Stimulated activated CD4-positive, alpha-beta T cell treated with anti-CD3 and anti-CD28 coated beads, Interleukin-15, amount 100 ng/mL, for 48 hours (primary cell): ENCODE measurements around the gene NLGN1.

Source experiments
- DNase-seq, 2 donors: peaks; one replicate each; pipeline ENCODE4 v3.0.0-alpha.2; 2020; ENCODE audit warnings: low read depth in 2 of 2

Gene NLGN1

DNA sequence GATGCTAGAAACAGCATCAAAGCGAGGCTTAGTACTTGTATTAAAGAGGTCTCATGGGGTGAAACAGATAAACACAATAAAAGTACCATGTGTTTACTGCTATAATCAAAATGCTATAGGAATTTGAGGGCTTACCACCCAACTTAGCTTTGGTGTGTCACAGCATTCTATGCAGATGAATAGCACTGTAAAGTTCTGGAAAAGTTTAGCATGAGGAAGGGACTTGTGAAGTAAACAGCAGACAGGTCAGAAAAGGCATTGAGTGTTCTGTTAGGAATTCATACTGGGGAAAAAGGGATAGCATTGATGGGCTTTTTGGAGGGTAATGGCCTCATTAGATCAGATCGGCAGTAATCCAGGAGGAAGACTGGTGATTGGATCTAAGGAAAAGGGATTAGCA is 505.3 kb downstream of the NLGN1 start:
- DNase-seq: no peak

DNA sequence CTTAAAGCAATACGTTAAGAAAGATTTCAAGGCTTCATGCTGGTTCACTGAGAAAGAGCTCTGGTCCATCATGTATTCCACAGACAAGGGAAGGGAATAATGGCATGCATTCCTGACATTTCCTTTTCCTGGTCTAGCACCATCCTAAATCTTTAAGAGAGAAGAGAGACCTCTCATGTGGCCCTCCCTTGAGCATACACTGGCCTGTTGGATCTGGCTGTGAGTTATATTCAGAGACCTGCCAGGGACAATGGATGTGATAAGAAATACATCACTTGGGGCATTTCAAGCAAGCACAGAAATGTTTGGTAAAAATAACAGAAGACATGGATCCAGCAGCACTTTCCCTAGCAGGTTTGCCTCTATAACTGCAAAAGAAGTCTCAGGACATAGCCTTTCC is 507.8 kb downstream of the NLGN1 start:
- no peak for DNase-seq

DNA sequence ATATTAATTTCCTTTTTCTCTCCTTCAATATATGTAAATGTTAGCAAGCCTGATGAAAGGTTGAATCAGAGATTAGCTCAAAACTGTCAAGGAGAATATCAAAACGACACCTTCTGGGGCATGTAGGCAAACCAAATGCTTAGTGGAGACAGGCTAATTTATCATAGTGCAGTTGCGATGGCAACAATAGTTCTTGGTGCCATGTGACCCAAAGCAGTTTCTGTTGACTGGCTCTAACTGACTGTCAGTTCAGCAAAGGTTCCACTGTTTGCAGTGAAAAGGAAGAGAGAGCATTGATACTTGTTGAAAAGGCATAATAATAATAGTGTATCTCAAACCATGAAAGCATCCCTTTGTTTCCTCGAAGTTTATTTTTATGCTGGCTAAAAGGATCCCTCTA is 513.9 kb downstream of the NLGN1 start:
- DNase-seq: no peak

DNA sequence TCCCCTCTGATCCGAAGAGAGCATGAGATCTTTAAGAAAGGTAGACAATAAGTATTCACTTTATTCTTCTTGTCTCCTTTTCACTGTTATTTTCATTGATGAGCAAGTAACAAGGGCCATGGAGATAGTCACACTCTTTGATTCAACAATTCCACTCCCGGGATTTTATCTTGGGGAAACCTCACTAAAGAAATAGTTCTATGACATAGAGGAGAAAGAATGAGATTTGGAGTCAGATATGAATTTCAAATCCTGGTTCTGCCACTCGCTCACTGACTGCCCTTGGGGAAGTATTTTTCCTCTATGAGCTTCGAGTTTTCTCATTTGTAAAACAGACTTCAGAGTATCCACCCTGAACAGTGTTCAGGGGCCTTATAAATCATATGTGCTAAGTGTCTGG is 514.6 kb downstream of the NLGN1 start:
- no peak for DNase-seq

DNA sequence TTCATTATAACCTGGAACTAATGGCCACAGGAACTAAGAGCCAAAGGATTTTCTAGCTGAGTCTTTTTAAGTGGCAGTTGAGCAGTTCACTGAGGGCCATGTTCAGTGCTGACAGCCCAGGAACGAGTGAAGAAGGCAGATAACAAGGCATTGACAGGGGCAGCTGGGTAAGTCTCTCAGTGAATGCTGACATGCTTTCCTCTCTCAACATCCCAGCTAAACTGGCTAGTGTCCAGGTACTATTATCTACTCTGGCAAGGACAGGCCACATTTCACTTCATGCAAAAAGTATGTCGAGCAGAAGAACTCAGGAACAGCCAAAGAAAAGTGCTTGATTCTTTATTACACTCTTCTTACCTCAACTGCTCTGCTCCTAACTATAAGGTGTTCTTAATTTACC is 515.9 kb downstream of the NLGN1 start:
- no peak for DNase-seq

DNA sequence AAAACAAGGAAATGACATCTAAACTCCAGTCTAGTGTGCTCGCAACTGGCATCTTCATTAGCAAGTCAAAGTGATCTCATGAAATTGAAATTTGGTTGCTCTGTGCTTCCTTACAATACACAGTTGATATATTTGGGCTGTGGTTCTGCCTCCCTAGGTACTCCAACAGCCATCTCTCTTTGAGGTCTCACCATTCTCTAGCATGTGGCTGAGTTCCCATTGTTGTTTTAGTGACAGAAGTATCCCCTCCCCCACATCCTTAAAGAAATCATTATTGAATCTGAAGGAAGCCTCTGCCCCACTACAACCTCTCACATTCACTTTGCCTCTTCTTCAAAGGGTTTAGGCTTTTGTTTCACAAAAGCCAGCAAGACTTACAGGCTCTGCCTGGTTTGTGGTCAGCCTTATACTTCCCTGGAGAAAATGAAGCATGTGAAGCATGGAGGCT is 516.5 kb downstream of the NLGN1 start:
- DNase-seq: no peak

DNA sequence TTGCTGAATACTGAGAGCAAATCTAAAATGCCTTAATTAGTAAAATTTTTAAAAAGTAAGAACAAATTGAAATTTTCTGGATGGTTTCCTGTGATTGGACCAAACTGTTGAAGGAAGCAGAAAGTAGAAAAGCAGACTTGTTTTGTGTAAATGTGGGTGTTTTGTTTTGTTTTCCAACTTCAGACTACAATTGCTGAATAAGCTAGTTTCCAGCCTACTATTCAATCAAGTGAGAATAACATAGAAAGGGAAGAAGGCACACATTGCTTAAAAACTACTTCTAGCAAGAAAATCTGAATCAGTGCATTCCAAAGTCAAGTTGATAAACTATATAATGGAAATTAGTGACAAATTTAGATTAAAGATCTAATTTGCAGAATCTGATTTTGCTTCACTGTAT is 519.3 kb downstream of the NLGN1 start:
- DNase-seq: no peak

DNA sequence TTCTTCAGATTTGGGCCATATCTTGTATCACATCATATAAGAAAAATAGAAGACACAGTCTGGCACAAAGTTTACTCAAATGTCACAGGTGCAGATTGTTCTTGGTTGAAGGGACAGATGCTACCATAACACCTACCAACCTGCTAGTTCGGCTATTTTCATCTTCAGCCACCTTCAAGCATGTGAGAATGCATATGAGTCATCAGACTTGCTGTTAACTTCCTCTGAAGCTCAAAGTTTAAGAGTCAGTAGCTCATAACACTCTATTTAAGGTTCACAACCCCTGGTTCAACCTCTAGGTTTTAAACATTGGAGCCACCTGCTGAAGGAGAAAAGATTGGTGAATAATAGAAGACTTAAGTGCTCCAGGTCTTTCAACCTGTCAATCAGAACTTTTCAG is 522.8 kb downstream of the NLGN1 start:
- no peak for DNase-seq

DNA sequence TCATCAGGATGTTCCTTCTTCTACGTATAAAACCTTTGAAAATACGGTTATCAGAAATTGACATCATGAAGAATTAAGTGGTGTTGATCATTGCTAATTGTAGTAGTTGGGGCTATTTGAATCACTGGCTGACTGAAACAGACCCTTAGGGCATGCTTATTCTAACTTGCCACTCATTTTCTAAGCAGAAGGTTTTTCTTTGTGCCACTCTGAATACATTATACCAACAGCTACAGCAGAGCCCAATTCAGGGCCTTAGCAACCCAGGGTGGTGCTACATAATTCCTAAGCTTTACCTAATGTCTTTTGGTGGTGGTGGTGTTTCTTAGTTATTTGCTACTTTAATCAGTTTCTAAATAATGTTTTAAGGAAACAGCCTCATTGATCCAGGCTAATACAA is 524.2 kb downstream of the NLGN1 start:
- no peak for DNase-seq

DNA sequence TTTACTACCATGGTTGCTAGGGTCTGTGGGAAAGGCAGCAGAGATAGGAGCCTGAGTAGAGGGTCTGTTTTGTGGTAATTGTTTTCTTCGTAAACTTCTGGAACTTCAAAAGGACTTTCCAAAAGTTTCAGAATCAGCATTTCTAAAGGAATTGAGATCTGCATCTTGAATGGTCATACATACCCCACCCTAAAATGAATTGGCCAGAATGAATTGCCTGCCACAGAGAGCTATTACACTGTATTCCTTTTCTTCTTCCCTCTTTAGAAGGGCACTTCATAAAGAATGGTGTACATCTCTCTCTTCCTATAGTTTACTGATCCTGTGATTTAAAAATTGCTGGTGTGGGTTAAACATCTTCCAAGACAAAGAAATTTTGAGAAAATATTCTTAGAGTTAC is 525.7 kb downstream of the NLGN1 start:
- DNase-seq: no peak

DNA sequence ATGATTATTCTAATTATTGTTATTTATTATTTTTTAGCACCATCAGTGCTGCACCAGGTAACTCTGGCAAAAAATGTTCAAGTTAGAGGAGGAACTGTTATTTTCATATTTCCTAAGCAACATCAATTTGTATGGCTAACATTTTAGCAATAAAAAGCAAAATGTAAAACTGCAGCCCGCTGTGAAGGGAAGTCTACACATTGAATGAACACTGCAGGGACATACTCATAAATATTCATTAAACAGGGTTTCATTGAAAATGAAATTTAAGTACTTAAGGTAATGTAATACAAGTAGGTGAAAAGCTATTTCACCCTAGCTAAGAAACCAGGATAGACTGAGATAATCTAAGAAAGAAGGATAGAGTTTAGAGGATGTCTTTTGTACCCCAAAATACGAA is 532.7 kb downstream of the NLGN1 start:
- DNase-seq: no peak

DNA sequence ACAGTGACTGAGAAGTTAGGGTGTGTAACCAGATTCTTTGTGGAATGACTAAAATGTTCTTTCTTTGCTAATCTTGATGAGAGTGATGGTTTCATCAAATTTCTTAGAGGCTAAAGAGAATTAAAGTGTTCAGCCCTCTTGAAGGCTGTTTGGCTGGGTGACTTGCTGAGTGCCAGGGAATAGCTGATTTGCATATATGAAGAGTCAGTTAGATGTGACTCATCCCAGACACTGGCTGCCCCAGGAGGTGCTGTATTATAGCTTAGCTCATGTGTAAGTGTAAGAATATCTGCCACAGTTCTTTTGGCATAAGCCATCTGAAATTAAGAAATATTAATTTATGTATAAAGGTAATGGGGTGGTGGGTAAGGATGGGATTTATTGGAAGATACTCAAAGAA is 535.1 kb downstream of the NLGN1 start:
- DNase-seq: no peak

DNA sequence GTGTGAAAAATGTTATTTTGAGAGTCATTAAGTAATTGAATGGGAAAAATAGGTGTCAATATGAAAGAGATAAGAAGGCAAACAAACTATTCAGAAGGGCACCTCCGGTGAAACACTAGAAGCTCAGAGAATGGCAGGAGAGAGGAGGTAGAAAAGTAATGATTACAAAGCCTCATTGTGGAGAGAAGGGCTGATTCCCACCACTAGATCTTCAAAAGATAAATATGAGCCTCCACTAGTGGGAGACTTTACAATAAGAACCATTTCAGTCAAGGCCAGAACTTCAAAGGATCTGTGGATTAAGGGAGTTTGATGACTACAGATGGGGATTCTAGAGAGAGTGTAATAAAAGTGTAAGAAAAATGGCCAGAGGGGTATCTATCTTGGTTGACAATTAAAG is 535.6 kb downstream of the NLGN1 start:
- DNase-seq: no peak

DNA sequence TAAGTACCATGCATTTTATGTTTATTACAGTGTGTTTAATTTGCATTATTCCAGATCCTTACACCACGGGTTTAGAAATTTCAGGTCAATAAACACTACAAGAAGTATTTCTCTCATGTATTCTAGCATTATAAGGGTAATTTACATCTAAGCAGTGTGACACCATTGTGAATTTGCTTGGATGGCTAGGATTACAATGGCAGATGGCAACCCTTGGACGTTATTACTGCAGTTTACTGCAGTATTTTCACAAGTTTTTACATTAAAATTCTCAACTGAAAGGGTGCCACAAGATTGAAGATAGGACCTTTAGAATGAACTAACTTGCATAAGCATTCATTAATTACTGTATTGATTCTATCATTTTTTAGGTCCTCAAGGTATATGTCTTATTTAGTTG is 538.8 kb downstream of the NLGN1 start:
- DNase-seq: no peak

DNA sequence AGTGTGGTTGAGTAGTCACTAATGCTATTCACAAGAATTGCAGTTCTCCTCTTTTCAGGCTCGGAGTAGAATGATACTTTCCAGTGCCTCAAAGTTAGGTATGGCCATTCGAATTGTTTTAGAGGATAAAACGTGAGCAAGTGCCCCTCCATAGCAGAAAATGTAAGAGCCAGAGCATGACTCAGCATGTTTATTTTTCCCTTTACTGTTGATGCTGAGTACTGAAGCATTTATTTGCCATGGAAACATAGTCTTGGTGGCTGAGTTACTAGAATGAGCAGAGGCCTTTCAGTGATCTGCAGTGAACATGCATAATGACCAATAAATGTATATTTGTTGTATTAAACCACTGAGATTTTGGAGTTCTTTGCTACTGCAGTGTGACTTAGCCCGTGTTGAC is 540.6 kb downstream of the NLGN1 start:
- no peak for DNase-seq

DNA sequence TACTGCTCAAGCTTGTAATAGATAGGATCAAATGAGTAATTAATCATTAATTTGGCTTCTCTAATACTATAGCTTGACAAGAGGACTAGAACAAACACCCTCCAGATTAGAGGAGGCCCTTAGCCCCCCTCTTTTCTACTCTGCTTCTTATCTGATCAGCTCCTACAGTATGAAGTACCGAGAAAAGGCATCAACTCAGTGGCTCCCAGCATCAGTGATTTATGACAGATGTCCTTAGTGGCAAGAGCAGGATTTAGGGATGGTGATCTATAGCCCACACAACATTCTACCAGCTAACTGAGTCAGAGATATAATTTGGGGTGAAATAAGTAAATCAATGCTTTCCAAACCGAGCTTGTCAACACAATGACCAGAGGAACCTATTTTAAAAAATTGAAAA is 541.1 kb downstream of the NLGN1 start:
- no peak for DNase-seq

DNA sequence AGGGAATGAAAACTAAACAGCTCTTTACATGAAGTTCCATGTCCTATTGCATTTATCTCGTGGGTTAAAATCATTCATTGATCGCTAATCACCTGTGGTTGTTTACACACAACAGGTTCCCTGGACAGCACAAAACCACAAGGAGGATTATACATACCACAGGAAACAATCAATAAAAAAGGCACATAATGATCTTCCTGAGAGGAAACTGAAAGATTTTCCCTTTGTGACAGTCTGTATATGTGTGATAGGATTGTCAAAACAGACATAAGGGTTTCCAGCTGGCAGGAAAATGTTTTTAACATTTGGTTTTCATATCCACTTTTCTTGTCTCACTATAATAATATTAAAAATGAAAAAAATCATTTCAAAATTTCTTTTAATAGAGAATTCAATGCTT is 541.8 kb downstream of the NLGN1 start:
- DNase-seq: no peak

DNA sequence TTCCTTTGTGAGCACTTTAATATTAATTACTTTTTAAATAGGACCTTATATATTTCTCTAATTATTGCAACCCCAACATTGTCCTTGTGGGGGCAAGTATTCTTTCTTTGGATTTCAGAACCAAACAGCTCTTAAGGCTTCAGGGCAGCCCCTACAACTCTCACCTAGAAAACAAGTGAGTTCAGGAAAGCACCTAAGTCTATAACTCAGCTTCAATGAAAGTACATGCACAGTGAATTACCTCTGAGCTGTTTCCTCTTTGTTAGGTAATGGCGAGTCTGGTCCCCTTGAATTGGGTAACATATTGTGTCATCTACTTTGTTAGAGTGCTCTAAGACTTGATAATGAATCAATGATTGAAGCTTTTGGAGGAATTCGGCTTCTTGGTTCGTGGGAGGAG is 545.7 kb downstream of the NLGN1 start:
- no peak for DNase-seq

DNA sequence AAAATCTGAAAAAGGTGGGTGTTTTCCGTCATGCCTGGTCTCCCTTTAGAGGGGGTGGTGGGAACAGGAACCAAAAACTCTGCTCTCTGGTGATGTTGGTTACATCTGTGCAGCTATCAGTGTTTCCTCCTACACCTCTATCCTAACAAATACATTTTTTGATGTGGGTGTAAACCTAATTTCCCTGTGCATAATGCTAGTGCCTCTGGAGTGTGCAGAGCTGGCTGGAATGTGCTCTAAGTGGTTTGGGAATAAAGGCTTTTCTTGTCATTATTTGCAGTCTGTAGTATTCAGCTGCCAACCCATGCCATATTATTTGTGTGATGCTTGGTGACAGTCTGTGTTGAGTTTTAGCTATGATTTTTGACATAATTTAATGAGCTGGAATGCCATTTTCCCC is 547.6 kb downstream of the NLGN1 start:
- no peak for DNase-seq

DNA sequence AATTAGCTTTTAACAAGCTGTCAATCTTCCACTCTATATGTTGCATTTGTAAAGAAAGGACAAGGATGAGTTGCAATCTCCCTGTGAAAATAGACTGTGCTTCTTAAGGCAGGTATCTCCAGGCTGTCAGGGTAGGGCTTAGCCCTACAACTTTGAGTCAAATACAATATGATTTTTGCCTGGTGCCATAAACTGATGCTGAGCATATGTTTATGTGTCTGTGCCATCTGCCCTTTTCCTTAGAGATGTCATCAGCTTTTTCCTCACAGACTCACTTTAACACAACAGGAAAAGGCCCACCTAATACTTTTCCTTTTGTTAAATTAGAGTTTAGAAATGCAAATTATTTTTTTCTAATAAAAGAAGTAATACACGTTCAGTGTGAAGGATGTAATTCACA is 548.3 kb downstream of the NLGN1 start:
- DNase-seq: no peak

DNA sequence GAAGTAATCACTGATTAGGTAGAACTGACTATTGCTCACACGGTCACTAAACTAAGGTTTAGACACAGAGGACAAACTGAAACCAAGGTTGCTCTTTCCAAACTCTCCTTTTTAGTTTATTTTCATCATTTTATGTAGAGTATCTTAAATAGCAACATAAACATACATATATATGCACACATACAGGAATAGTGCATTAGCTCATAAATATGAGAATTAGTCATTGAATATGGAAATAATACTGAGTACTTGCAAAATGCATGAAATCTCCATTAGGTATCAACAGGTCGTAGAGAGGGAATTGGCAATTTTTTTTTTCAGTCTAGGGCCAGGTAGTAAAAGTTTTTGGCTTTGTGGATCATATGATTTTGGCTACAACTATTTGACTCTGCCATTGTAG is 557.1 kb downstream of the NLGN1 start:
- DNase-seq: no peak

DNA sequence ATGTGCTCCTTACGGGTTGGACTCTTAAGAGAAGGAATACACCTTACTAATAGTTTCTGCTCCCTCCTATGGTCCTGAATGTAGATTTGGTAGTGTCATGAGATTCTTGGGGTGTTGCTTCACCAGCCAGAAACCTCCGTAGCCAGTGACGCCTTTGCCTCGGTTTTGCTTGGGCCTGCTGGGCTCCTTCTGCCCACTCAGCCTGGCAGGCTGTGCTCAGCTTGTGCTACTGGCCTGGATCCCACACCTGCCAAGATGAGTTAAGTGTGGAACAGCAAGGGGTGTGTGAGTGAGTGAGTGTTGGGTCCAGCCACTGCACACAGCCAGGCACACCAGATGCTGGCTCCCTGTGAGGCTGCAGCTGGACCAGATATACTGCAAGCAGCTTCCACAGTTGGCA is 560.1 kb downstream of the NLGN1 start:
- DNase-seq: no peak

DNA sequence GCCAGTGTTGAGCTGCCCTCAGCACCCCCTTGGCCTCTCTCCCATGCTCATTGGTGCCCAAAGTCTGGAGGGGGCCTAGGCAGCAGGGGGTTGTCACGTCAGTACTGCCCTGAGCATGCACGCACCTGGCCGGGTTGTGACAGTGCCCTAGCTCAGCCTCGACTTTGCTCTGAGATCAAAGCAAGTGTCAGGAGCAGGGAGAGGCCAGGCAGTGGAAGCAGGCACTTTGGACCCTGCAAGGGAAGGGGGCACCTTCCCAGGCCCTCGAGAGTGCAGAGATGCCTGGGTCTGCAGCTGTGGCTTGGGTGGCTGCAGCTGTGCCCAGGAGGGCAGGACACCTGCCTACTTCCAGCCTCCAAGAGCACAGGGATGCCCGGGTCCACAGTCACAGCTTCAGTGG is 561.3 kb downstream of the NLGN1 start:
- DNase-seq: no peak

DNA sequence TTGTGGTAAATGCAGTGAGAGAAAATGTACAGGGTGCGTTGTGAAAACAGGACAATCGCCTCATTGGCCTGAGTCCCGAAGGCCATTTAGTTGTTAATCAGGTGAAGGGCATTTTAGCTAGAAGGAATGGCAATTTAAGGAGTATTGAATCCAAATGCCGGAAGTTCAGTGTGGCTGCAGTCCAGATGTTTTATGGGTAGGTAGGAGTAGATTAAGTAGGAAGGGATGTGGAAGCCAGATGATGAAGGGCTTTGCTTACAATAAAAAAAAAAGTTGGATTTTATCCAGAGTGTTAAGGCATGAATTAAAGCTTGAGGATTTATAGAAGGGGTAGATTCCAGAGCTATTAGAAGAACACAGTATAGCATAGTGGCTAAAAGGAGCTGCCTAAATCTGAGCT is 572.7 kb downstream of the NLGN1 start:
- DNase-seq: no peak

DNA sequence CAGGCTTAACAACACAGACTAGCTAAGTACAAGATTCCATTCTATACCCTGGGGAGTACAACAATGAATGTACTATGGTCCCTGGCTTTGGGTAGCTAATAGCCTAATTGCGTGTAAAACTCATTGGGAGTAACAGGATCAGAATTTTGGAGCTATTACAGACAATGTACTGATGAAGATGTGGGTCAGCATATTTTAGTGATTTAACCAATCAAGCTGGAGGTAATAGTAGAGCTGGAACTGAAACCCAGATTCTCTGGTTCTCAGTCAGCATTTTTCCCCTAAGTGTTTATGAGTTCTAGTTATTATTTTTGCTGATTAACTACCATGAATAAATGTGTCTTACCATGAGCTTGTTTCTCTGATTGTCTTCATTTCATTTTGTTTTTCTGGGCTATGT is 578.7 kb downstream of the NLGN1 start:
- no peak for DNase-seq
